ENCODE results near the gene GCNT2. TPM values are rescaled to one million over a fixed set of nuclear protein-coding genes. Genes with fewer than 3 reads are reported as not detected.

Gene GCNT2
- total RNA-seq, 1 donor from 2014 or later: 13.2 TPM

DNA sequence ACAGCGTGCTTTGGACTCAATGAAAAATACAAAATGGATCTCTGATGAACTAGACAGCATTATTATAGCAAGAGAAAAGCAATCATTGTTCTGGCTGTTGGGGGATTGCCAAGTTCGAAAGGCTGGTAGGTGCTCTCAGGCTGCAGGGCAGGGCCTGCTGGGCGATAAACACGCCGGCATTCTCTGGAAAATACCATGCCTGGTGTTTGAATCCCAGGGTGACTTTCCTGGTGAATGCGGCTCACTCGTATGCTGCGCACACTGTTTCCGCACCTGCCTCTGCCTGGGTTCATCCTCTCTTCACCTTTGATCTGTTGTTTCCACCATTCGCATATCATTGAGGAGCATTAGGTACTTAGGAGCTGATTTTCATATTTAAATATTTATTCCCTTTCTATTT lies 37.4 kb downstream of the GCNT2 start:
- H3K27me3 Mint-ChIP-seq (ENCODE audit: unreplicated experiment): peaks cover 11% of the 10 kb centered on the region
- no peaks in the 10 kb centered on the region for H3K36me3 Mint-ChIP-seq (ENCODE audit: unreplicated experiment)
- TF ChIP-seq, protein P1, sequence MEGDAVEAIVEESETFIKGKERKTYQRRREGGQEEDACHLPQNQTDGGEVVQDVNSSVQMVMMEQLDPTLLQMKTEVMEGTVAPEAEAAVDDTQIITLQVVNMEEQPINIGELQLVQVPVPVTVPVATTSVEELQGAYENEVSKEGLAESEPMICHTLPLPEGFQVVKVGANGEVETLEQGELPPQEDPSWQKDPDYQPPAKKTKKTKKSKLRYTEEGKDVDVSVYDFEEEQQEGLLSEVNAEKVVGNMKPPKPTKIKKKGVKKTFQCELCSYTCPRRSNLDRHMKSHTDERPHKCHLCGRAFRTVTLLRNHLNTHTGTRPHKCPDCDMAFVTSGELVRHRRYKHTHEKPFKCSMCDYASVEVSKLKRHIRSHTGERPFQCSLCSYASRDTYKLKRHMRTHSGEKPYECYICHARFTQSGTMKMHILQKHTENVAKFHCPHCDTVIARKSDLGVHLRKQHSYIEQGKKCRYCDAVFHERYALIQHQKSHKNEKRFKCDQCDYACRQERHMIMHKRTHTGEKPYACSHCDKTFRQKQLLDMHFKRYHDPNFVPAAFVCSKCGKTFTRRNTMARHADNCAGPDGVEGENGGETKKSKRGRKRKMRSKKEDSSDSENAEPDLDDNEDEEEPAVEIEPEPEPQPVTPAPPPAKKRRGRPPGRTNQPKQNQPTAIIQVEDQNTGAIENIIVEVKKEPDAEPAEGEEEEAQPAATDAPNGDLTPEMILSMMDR (IDR thresholded peaks at IDR 0.05; ENCODE audit: partially characterized antibody, unreplicated experiment): no peak
- peak overlapping the region; percentile 87 for H3K27ac Mint-ChIP-seq (ENCODE audit: unreplicated experiment)
- DNase-seq: no peak
- peaks cover 11% of the 10 kb centered on the region for H3K9me3 Mint-ChIP-seq (ENCODE audit: unreplicated experiment)
- peak overlapping the region; percentile 91 for H3K4me3 Mint-ChIP-seq (ENCODE audit: unreplicated experiment)
- H3K4me1 Mint-ChIP-seq (ENCODE audit: low read depth, unreplicated experiment): peaks cover 55% of the 10 kb centered on the region

DNA sequence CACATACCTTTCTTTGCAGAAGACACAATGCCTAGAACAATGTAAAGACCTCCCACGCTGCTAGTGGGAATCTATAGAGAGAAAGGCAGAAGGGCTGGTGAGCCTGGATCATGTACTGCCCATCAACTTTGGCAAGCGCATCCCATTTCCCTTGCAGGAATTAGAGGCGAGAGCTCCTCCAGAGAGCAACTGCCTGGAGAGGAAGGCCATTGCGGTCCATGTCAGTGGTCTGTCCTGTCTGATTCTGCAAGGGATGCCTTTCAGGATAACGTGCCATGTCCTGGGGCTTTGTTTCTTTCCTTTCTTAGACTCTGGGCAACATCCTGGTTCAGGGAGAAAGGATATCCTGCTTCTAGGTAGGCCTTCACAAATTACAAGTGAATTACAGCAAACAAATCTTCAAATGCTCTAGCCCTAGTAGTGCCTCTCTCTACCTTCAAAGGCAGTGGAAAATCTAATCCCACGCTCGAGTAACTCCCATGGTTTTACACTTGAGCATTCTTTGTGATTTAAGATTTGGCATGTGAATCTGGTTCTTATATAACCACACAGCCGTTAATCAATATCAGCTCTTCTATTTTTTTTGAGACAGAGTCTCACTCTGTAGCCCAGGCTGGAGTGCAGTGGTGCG lies 38.5 kb downstream of the GCNT2 start:
- TF ChIP-seq, protein P1 (IDR thresholded peaks at IDR 0.05; ENCODE audit: partially characterized antibody, unreplicated experiment): no peak
- Mint-ChIP-seq H3K27ac (ENCODE audit: unreplicated experiment) (peak overlapping the region; percentile 69), H3K4me1 (ENCODE audit: low read depth, unreplicated experiment) (peaks cover 59% of the 10 kb centered on the region), H3K36me3 (ENCODE audit: unreplicated experiment) (no peaks in the 10 kb centered on the region), H3K9me3 (ENCODE audit: unreplicated experiment) (peaks cover 13% of the 10 kb centered on the region), H3K4me3 (ENCODE audit: unreplicated experiment) (peak overlapping the region; percentile 91), H3K27me3 (ENCODE audit: unreplicated experiment) (peaks cover 14% of the 10 kb centered on the region)
- no peak for DNase-seq

DNA sequence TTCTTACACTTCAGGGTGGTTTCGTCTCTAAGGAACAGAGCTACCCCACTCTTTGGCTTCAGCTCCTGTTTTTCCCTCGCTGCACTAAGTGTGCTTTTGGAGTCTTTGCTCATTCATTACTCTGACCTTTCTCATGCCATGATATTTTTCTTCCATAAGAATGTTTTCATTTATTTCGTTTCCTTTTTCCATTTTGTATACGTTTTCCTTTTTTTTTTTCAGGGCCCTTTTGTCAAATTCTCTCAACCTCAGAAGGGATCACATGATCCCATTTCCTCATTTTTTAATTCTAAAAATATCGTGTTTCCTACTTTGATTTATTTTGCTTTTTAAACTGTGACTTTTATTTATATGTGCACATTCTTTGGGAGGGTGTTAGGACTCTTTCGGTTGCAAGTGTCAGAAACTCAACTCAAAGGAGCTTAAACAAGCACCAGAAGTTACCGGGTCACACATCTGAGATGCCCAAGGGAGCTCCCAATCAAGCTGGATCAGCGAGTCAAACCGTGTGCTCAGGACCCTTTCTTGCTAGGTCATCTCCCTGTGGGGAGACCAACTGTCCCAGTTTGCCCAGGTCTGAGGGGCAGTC lies 40.6 kb downstream of the GCNT2 start:
- Mint-ChIP-seq H3K9me3 (ENCODE audit: unreplicated experiment) (peaks cover 5% of the 10 kb centered on the region), H3K27me3 (ENCODE audit: unreplicated experiment) (peaks cover 6% of the 10 kb centered on the region), H3K27ac (ENCODE audit: unreplicated experiment) (no peak overlapping the region), H3K4me3 (ENCODE audit: unreplicated experiment) (peak overlapping the region; percentile 21), H3K36me3 (ENCODE audit: unreplicated experiment) (no peaks in the 10 kb centered on the region), H3K4me1 (ENCODE audit: low read depth, unreplicated experiment) (peaks cover 52% of the 10 kb centered on the region)
- TF ChIP-seq, protein P1 (IDR thresholded peaks at IDR 0.05; ENCODE audit: partially characterized antibody, unreplicated experiment): no peak
- DNase-seq: no peak

DNA sequence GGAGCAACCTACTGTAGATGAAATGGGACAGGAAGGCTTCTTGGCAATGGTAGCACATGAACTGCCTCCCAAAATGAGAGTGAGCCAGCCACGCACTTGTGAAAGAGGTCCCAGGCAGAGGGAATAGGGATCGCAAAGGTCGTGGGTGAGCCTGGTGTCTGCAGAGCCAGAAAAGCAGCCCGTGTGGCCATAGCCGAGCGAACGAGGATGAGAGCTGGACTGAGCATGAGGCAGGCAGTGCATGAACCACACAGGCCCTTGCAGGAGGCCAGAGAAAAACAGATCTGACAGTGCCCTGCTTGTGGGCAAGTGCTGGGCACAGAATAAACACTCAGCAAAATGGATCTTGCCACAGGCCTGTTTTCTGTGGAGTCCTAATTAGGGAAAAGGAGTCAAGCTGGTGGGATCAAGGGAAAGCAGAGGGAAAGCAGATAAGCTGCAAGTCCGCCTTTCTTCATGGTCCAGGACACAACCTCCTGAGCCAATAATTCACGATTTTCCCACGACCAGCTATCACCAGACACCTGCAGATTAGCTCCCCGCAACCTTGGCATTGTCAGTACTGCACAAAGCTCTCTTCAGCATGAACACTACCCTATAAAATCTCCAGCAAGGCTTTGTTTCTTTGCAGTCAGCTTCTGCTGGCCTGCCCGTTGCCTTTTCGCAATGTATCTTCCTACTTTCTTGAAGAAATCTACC lies 44.0 kb downstream of the GCNT2 start:
- DNase-seq: no peak
- peaks cover 5% of the 10 kb centered on the region for H3K9me3 Mint-ChIP-seq (ENCODE audit: unreplicated experiment)
- TF ChIP-seq, protein P1 (IDR thresholded peaks at IDR 0.05; ENCODE audit: partially characterized antibody, unreplicated experiment): no peak
- peaks cover 36% of the 10 kb centered on the region for H3K4me1 Mint-ChIP-seq (ENCODE audit: low read depth, unreplicated experiment)
- no peaks in the 10 kb centered on the region for H3K36me3 Mint-ChIP-seq (ENCODE audit: unreplicated experiment)
- peak overlapping the region; percentile 92 for H3K27ac Mint-ChIP-seq (ENCODE audit: unreplicated experiment)
- H3K4me3 Mint-ChIP-seq (ENCODE audit: unreplicated experiment): no peak overlapping the region
- peaks cover 3% of the 10 kb centered on the region for H3K27me3 Mint-ChIP-seq (ENCODE audit: unreplicated experiment)

DNA sequence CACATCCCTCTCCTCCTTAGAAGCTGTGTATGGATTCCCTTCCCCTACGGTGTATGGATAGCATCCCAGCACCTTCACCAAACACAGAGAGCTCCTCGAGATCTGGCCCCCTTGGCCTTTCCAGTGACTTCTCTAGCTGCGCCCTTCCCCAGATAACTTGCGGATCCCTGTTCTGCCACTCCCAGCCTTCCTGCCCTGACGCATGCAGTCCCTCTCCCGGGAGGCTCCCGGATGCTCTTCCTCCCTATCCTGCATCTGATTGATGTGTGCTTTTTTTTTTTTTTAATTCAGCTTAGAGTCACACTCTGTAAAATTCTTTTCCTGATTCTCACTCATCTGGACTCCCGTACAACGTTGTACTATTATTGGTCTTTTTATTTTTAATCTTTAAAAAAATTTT lies 44.8 kb downstream of the GCNT2 start:
- Mint-ChIP-seq H3K27me3 (ENCODE audit: unreplicated experiment) (peaks cover 3% of the 10 kb centered on the region), H3K9me3 (ENCODE audit: unreplicated experiment) (peaks cover 5% of the 10 kb centered on the region), H3K36me3 (ENCODE audit: unreplicated experiment) (no peaks in the 10 kb centered on the region), H3K4me3 (ENCODE audit: unreplicated experiment) (peak overlapping the region; percentile 18), H3K4me1 (ENCODE audit: low read depth, unreplicated experiment) (peaks cover 29% of the 10 kb centered on the region), H3K27ac (ENCODE audit: unreplicated experiment) (peak overlapping the region; percentile 56)
- DNase-seq: no peak
- TF ChIP-seq, protein P1 (IDR thresholded peaks at IDR 0.05; ENCODE audit: partially characterized antibody, unreplicated experiment): no peak

Measured in glutamatergic neuron (in vitro differentiated cells).